GM21381 (cell line): Measurements from ENCODE around the gene PCLO.
"Not testable (repeated sequence)": the region's sequence is repeated elsewhere in the genome, so short reads cannot be mapped to it uniquely, and the experiment has no call there.

Source experiments
- ATAC-seq: cut with Tn5 transposase; IDR thresholded peaks from one replicate; pipeline ENCODE4 v1.9.1; 2021; ENCODE audit warnings: mild to moderate bottlenecking, moderate library complexity; ENCODE audit not compliant: unreplicated experiment

Gene PCLO

GRCh38 chr7:83130623-83131545 is 31.8 kb downstream of the PCLO start:
- no peak for ATAC-seq

- ATAC-seq = no peak
Observed at GRCh38 chr7:83130191-83130590, 32.5 kb downstream of the PCLO start.

GRCh38 chr7:83119494-83119893 is 43.2 kb downstream of the PCLO start:
- no peak for ATAC-seq

GRCh38 chr7:83119026-83119382 is 43.7 kb downstream of the PCLO start:
- no peak for ATAC-seq

- ATAC-seq = no peak
Observed at GRCh38 chr7:83118347-83119025, 44.2 kb downstream of the PCLO start.

- no peak for ATAC-seq
Observed at GRCh38 chr7:83117466-83117865, 45.2 kb downstream of the PCLO start.

GRCh38 chr7:83111391-83111790 is 51.3 kb downstream of the PCLO start:
- no peak for ATAC-seq

- ATAC-seq = no peak
Observed at GRCh38 chr7:83109352-83109751, 53.3 kb downstream of the PCLO start.

- no peak for ATAC-seq
Observed at GRCh38 chr7:83105948-83106347, 56.7 kb downstream of the PCLO start.

- no peak for ATAC-seq
Observed at GRCh38 chr7:83105063-83105462, 57.6 kb downstream of the PCLO start.

GRCh38 chr7:83101530-83101929 is 61.2 kb downstream of the PCLO start:
- ATAC-seq = no peak

- no peak for ATAC-seq
Observed at GRCh38 chr7:83096065-83096580, 66.6 kb downstream of the PCLO start.

- ATAC-seq = no peak
Observed at GRCh38 chr7:83085299-83085698, 77.4 kb downstream of the PCLO start.

GRCh38 chr7:83079879-83080278 is 82.8 kb downstream of the PCLO start:
- ATAC-seq = not testable (repeated sequence)

- no peak for ATAC-seq
Observed at GRCh38 chr7:83077328-83077727, 85.4 kb downstream of the PCLO start.

- ATAC-seq = no peak
Observed at GRCh38 chr7:83072576-83073517, 89.8 kb downstream of the PCLO start.

GRCh38 chr7:83065714-83066113 is 97.0 kb downstream of the PCLO start:
- no peak for ATAC-seq

GRCh38 chr7:83060218-83060617 is 102.5 kb downstream of the PCLO start:
- no peak for ATAC-seq

GRCh38 chr7:83058667-83059066 is 104.0 kb downstream of the PCLO start:
- ATAC-seq = no peak

- no peak for ATAC-seq
Observed at GRCh38 chr7:83055197-83055596, 107.5 kb downstream of the PCLO start.

GRCh38 chr7:83054472-83054871 is 108.2 kb downstream of the PCLO start:
- ATAC-seq = no peak
